Measurements from ENCODE around the gene RNF183. TPM values are rescaled to one million over a fixed set of nuclear protein-coding genes. Genes with fewer than 3 reads are reported as not detected.
A peak's percentile ranks its signal among the peaks of the same experiment; 100 is the strongest.
"Not testable (repeated sequence)": the region's sequence is repeated elsewhere in the genome, so short reads cannot be mapped to it uniquely, and the experiment has no call there.

Gene RNF183
- polyA plus RNA-seq, 1 of the 3 experiments (the other 2 are of a cell fraction) = not detected

DNA sequence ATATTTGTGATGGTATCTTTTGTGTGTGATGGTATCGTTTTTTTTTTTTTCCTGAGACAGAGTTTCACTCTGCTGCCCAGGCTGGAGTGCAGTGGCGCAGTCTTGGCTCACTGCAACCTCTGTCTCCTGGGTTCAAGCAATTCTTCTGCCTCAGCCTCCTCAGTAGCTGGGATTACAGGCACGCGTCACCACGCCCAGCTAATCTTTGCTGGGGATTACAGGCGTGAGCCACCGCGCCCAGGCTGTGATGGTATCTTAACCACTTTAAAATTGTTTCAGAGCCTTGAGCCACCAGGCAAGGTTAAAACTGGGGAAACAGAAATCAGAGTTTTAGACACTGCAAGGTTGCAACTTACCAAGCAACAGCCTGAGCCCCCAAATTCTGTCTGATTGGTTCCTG lies 6.9 kb downstream of the RNF183 start:
- H4K20me1 ChIP-seq (ENCODE audit: insufficient read depth); H3K4me2 ChIP-seq; H3K9me2 ChIP-seq; H2AFZ ChIP-seq (ENCODE audit: low read depth); H3K27ac ChIP-seq (ENCODE audit: low read depth in 2 of 2, low read length in 1 of 2); H3K27me3 ChIP-seq (ENCODE audit: insufficient read depth); DNase-seq; H3K4me3 ChIP-seq (ENCODE audit: low read depth in 2 of 2, low read length in 1 of 2); H3K79me2 ChIP-seq (ENCODE audit: insufficient read depth); H3K4me1 ChIP-seq (ENCODE audit: control insufficient read depth in 1 of 2, insufficient read depth in 2 of 2, low read depth in 1 of 2, low read length in 1 of 2); H3K9me3 ChIP-seq; H3K9ac ChIP-seq: not testable (repeated sequence)
- POLR2A ChIA-PET = interaction anchor here (0.6 to 1.2 kb wide), 2 partner anchors 21 to 1428 kb away, joined by 3 read pairs; partner anchors contain the start of genes CDC26 and PRPF4
- H3F3A ChIP-seq (replicated peaks; ENCODE audit: insufficient read depth) = peaks cover 15% of the 10 kb centered on the region
- CTCF ChIA-PET = interaction anchor here (0.8 to 3.8 kb wide), 6 partner anchors 10 to 105 kb away, joined by 3 to 14 read pairs (median 3); partner anchors contain the start of genes ALAD and CDC26
- 92% methylated on average over 8 of the region's 8 CpGs for WGBS (ENCODE audit: low lambda C conversion rate)
- H3K36me3 ChIP-seq (replicated peaks in 1 of 2; ENCODE audit: control insufficient read depth in 1 of 2, insufficient read depth in 2 of 2, low read length in 1 of 2) = peaks cover 16 to 20% of the 10 kb centered on the region in 2 experiments

DNA sequence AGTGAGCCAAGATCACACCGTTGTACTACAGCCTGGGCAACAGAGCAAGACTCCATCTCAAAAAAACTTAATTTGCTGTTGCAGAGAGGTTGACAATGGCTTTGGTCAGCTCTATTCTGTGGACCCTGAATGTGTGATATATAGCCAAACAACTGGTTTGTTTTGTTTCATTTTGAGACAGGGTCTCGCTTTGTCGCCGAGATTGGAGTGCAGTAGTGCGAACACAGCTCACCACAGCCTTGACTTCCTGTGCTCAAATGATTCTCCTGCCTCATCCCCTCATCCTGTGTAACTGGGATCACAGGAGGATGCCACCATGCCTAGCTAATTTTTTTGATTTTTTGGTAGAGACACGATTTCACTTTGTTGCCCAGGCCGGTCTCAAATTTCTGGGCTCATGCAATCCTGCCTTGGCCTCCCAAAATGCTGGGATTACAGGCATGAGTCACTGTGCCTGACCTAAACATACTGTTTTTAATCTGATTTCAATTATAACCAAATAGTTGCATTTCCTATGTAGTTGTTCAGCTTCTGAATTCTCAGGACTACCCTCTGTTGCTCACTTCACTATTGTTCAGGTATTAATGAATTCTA lies 9.8 kb downstream of the RNF183 start:
- Histone ChIP-seq H3K4me1 (ENCODE audit: control insufficient read depth in 1 of 2, insufficient read depth in 2 of 2, low read depth in 1 of 2, low read length in 1 of 2) (no peaks in the 10 kb centered on the region), H3K9ac (no peak overlapping the region), H3K9me2 (no peaks in the 10 kb centered on the region), H4K20me1 (ENCODE audit: insufficient read depth) (no peaks in the 10 kb centered on the region), H2AFZ (ENCODE audit: low read depth) (no peak overlapping the region), H3F3A (replicated peaks; ENCODE audit: insufficient read depth) (peaks cover 15% of the 10 kb centered on the region), H3K4me2 (no peak overlapping the region), H3K4me3 (ENCODE audit: low read depth in 2 of 2, low read length in 1 of 2) (no peak overlapping the region), H3K27me3 (ENCODE audit: insufficient read depth) (no peaks in the 10 kb centered on the region), H3K27ac (ENCODE audit: low read depth in 2 of 2, low read length in 1 of 2) (peak overlapping the region in 1 of 2 experiments; percentile 32; a peak in 1 of 4 replicates), H3K9me3 (no peaks in the 10 kb centered on the region), H3K79me2 (ENCODE audit: insufficient read depth) (no peaks in the 10 kb centered on the region), H3K36me3 (replicated peaks in 1 of 2; ENCODE audit: control insufficient read depth in 1 of 2, insufficient read depth in 2 of 2, low read length in 1 of 2) (peaks cover 42 to 45% of the 10 kb centered on the region in 2 experiments)
- no peak for TF ChIP-seq TAF1 (IDR thresholded peaks at IDR 0.05; ENCODE audit: borderline replicate concordance, low read depth, low read length)
- TF ChIP-seq, protein P1, sequence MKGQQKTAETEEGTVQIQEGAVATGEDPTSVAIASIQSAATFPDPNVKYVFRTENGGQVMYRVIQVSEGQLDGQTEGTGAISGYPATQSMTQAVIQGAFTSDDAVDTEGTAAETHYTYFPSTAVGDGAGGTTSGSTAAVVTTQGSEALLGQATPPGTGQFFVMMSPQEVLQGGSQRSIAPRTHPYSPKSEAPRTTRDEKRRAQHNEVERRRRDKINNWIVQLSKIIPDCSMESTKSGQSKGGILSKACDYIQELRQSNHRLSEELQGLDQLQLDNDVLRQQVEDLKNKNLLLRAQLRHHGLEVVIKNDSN (IDR thresholded peaks at IDR 0.05; ENCODE audit: borderline replicate concordance, low read depth) = no peak
- no peak for TF ChIP-seq NFIC (IDR thresholded peaks at IDR 0.05; ENCODE audit: borderline replicate concordance)
- ChIA-PET CTCF (interaction anchor here (0.8 to 0.9 kb wide), 2 partner anchors 9 to 108 kb away, joined by 3 to 4 read pairs; partner anchors contain the start of gene ALAD), POLR2A (no interaction called here)
- 91% methylated on average over 7 of the region's 7 CpGs for WGBS (ENCODE audit: low lambda C conversion rate)
- no peak for DNase-seq

DNA sequence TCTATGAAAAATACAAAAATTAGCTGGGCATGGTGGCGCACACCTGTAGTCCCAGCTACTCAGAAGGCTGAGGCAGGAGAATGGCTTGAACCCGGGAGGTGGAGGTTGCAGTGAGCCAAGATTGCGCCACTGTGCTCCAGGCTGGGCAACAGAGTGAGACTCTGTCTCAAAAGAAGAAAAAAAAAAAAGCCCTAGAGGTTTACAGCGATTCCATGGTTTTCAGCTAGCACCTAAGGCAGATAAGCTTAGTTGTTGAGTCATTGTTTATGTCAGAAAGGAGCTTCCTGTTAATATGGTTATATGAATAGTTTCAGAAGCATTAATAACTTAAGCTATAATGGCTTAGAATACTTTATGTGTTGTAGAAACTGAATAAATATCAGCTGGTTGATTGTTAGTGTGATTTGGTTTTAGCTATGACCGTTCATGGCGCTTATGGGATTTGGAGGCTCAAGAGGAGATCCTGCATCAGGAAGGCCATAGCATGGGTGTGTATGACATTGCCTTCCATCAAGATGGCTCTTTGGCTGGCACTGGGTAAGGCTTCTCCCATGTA lies 13.0 kb downstream of the RNF183 start:
- H2AFZ ChIP-seq (ENCODE audit: low read depth) = no peak overlapping the region
- H3K9me3 ChIP-seq = no peaks in the 10 kb centered on the region
- no peak overlapping the region for H3K4me3 ChIP-seq (ENCODE audit: low read depth in 2 of 2, low read length in 1 of 2)
- no peaks in the 10 kb centered on the region for H4K20me1 ChIP-seq (ENCODE audit: insufficient read depth)
- no peak overlapping the region for H3K9ac ChIP-seq
- peaks cover 23% of the 10 kb centered on the region for H3F3A ChIP-seq (replicated peaks; ENCODE audit: insufficient read depth)
- no peak overlapping the region for H3K4me2 ChIP-seq
- H3K27me3 ChIP-seq (ENCODE audit: insufficient read depth) = no peaks in the 10 kb centered on the region
- H3K27ac ChIP-seq (ENCODE audit: low read depth in 2 of 2, low read length in 1 of 2) = no peak overlapping the region
- no peaks in the 10 kb centered on the region for H3K9me2 ChIP-seq
- H3K79me2 ChIP-seq (ENCODE audit: insufficient read depth) = no peaks in the 10 kb centered on the region
- ChIA-PET POLR2A (no interaction called here), CTCF (interaction anchor here (1.1 to 2.1 kb wide), 3 partner anchors 15 to 156 kb away, joined by 3 to 8 read pairs (median 3); partner anchors contain the start of genes CDC26 and PRPF4)
- 90% methylated on average over 6 of the region's 6 CpGs for WGBS (ENCODE audit: low lambda C conversion rate)
- DNase-seq = no peak
- no peaks in the 10 kb centered on the region for H3K4me1 ChIP-seq (ENCODE audit: control insufficient read depth in 1 of 2, insufficient read depth in 2 of 2, low read depth in 1 of 2, low read length in 1 of 2)
- H3K36me3 ChIP-seq (replicated peaks in 1 of 2; ENCODE audit: control insufficient read depth in 1 of 2, insufficient read depth in 2 of 2, low read length in 1 of 2) = peaks cover 70 to 74% of the 10 kb centered on the region in 2 experiments
- TF ChIP-seq SMC3 (IDR thresholded peaks at IDR 0.05; ENCODE audit: low read depth, low read length) = no peak
- TF ChIP-seq, protein P2, sequence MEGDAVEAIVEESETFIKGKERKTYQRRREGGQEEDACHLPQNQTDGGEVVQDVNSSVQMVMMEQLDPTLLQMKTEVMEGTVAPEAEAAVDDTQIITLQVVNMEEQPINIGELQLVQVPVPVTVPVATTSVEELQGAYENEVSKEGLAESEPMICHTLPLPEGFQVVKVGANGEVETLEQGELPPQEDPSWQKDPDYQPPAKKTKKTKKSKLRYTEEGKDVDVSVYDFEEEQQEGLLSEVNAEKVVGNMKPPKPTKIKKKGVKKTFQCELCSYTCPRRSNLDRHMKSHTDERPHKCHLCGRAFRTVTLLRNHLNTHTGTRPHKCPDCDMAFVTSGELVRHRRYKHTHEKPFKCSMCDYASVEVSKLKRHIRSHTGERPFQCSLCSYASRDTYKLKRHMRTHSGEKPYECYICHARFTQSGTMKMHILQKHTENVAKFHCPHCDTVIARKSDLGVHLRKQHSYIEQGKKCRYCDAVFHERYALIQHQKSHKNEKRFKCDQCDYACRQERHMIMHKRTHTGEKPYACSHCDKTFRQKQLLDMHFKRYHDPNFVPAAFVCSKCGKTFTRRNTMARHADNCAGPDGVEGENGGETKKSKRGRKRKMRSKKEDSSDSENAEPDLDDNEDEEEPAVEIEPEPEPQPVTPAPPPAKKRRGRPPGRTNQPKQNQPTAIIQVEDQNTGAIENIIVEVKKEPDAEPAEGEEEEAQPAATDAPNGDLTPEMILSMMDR (IDR thresholded peaks at IDR 0.05) = no peak
- no peak for TF ChIP-seq SIN3A (IDR thresholded peaks at IDR 0.05; ENCODE audit: borderline replicate concordance, low read depth, low read length)
- no peak for TF ChIP-seq RCOR1 (IDR thresholded peaks at IDR 0.05; ENCODE audit: low read length)
- TF ChIP-seq TEAD4 (IDR thresholded peaks at IDR 0.05; ENCODE audit: borderline replicate concordance, insufficient read depth) = no peak
- no peak for TF ChIP-seq EP300 (IDR thresholded peaks at IDR 0.05; ENCODE audit: borderline replicate concordance in 1 of 2, low read depth in 1 of 2, low read length in 1 of 2)
- TF ChIP-seq, protein P3, sequence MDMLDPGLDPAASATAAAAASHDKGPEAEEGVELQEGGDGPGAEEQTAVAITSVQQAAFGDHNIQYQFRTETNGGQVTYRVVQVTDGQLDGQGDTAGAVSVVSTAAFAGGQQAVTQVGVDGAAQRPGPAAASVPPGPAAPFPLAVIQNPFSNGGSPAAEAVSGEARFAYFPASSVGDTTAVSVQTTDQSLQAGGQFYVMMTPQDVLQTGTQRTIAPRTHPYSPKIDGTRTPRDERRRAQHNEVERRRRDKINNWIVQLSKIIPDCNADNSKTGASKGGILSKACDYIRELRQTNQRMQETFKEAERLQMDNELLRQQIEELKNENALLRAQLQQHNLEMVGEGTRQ (IDR thresholded peaks at IDR 0.05; ENCODE audit: borderline replicate concordance, low read depth, low read length) = no peak
- no peak for TF ChIP-seq FOXM1 (IDR thresholded peaks at IDR 0.05; ENCODE audit: low read depth)
- no peak for TF ChIP-seq CHD2 (IDR thresholded peaks at IDR 0.05; ENCODE audit: low read length, partially characterized antibody)
- TF ChIP-seq FOXJ3 (CRISPR knock-in tag; IDR thresholded peaks at IDR 0.05) = no peak
- no peak for TF ChIP-seq RXRA (IDR thresholded peaks at IDR 0.05; ENCODE audit: borderline replicate concordance, low read depth)

Measured in SK-N-SH (cell line).